ENCODE results near the gene TIMP1.

The TIMP1 gene

GRCh38 chrX:47573341-47574075, 8.7 kb upstream of the TIMP1 start:
- TF ChIP-seq CTCF (conservative IDR thresholded peaks at IDR 0.05; ENCODE audit: low read length): no peak
- peak; percentile 70 for DNase-seq (ENCODE audit: low read depth)
- no peak overlapping the region; the same call in 1 of the 2 replicates for H3K4me3 ChIP-seq (ENCODE audit: low read length)

GRCh38 chrX:47574076-47574546, 8.1 kb upstream of the TIMP1 start:
- DNase-seq (ENCODE audit: low read depth): no peak
- H3K4me3 ChIP-seq (ENCODE audit: low read length): no peak overlapping the region
- TF ChIP-seq CTCF (conservative IDR thresholded peaks at IDR 0.05; ENCODE audit: low read length): no peak

GRCh38 chrX:47574547-47575301, 7.5 kb upstream of the TIMP1 start:
- no peak for DNase-seq (ENCODE audit: low read depth)
- H3K4me3 ChIP-seq (ENCODE audit: low read length): no peak overlapping the region
- TF ChIP-seq CTCF (conservative IDR thresholded peaks at IDR 0.05; ENCODE audit: low read length): no peak

- no peak for DNase-seq (ENCODE audit: low read depth)
- no peak overlapping the region for H3K4me3 ChIP-seq (ENCODE audit: low read length)
Observed at GRCh38 chrX:47576021-47576898, 6.0 kb upstream of the TIMP1 start.

GRCh38 chrX:47577424-47577823, 4.8 kb upstream of the TIMP1 start:
- no peak for DNase-seq (ENCODE audit: low read depth)
- no peak for TF ChIP-seq CTCF (conservative IDR thresholded peaks at IDR 0.05; ENCODE audit: low read length)
- H3K4me3 ChIP-seq (ENCODE audit: low read length): no peak overlapping the region

More at GRCh38 chrX:47576021-47576898, 6.0 kb upstream of the TIMP1 start:
- TF ChIP-seq CTCF (conservative IDR thresholded peaks at IDR 0.05; ENCODE audit: low read length): no peak

GRCh38 chrX:47577901-47578300, 4.3 kb upstream of the TIMP1 start:
- no peak for DNase-seq (ENCODE audit: low read depth)
- H3K4me3 ChIP-seq (ENCODE audit: low read length): no peak overlapping the region
- no peak for TF ChIP-seq CTCF (conservative IDR thresholded peaks at IDR 0.05; ENCODE audit: low read length)
